HUES48 (cell line): ENCODE measurements around the gene PRKCE.

ENCODE experiments used
- H3K27ac ChIP-seq: one replicate; pipeline ENCODE4 v1.7.0; 2013; ENCODE audit warnings: low read depth, low read length, inconsistent platforms
- H3K27me3 ChIP-seq: 2 replicates; pipeline ENCODE4 v1.6.1; 2013; ENCODE audit warnings: mild to moderate bottlenecking, low read length; ENCODE audit not compliant: control insufficient read depth, insufficient read depth
- H3K36me3 ChIP-seq: 2 replicates; pipeline ENCODE4 v1.6.1; 2013; ENCODE audit warnings: low read length; ENCODE audit not compliant: control insufficient read depth, insufficient read depth
- H3K4me1 ChIP-seq: 2 replicates; pipeline ENCODE4 v1.6.1; 2013; ENCODE audit warnings: mild to moderate bottlenecking, low read length; ENCODE audit not compliant: control insufficient read depth, insufficient read depth
- H3K4me3 ChIP-seq: 2 replicates; pipeline ENCODE4 v1.5.1; 2013; ENCODE audit warnings: mild to moderate bottlenecking, low read depth, low read length
- H3K9ac ChIP-seq: 2 replicates; pipeline ENCODE4 v1.6.1; 2013; ENCODE audit warnings: mild to moderate bottlenecking, low read depth, low read length, moderate library complexity
- H3K9me3 ChIP-seq: 2 replicates; pipeline ENCODE4 v1.6.1; 2013; ENCODE audit warnings: low read length; ENCODE audit not compliant: control insufficient read depth, insufficient read depth

PRKCE gene

GRCh38 chr2:46091004-46091403, 439.5 kb downstream of the PRKCE start:
- H3K9me3 ChIP-seq, result no peaks in the 10 kb centered on the region
- no peak overlapping the region for H3K27ac ChIP-seq

GRCh38 chr2:46091961-46092667, 440.6 kb downstream of the PRKCE start:
- no peak overlapping the region for H3K9ac ChIP-seq
- no peaks in the 10 kb centered on the region for H3K9me3 ChIP-seq
- H3K4me1 ChIP-seq, result peaks cover 6% of the 10 kb centered on the region
- H3K27ac ChIP-seq, result no peak overlapping the region
- H3K27me3 ChIP-seq, result no peaks in the 10 kb centered on the region
- no peaks in the 10 kb centered on the region for H3K36me3 ChIP-seq
- no peak overlapping the region for H3K4me3 ChIP-seq

More at GRCh38 chr2:46091004-46091403, 439.5 kb downstream of the PRKCE start:
- no peaks in the 10 kb centered on the region for H3K36me3 ChIP-seq
- no peak overlapping the region for H3K9ac ChIP-seq
- H3K4me1 ChIP-seq, result peaks cover 6% of the 10 kb centered on the region
- H3K4me3 ChIP-seq, result no peak overlapping the region
- no peaks in the 10 kb centered on the region for H3K27me3 ChIP-seq

- no peak overlapping the region for H3K27ac ChIP-seq
- no peaks in the 10 kb centered on the region for H3K36me3 ChIP-seq
- no peak overlapping the region for H3K9ac ChIP-seq
- no peaks in the 10 kb centered on the region for H3K27me3 ChIP-seq
- H3K9me3 ChIP-seq, result no peaks in the 10 kb centered on the region
- peaks cover 6% of the 10 kb centered on the region for H3K4me1 ChIP-seq
- H3K4me3 ChIP-seq, result no peak overlapping the region
Measured at GRCh38 chr2:46094689-46095088, 443.2 kb downstream of the PRKCE start.

- H3K9ac ChIP-seq, result no peak overlapping the region
- H3K27ac ChIP-seq, result no peak overlapping the region
- H3K4me3 ChIP-seq, result no peak overlapping the region
- no peaks in the 10 kb centered on the region for H3K9me3 ChIP-seq
- no peaks in the 10 kb centered on the region for H3K36me3 ChIP-seq
- H3K4me1 ChIP-seq, result peaks cover 6% of the 10 kb centered on the region
- H3K27me3 ChIP-seq, result no peaks in the 10 kb centered on the region
Measured at GRCh38 chr2:46095830-46096229, 444.4 kb downstream of the PRKCE start.

- H3K27me3 ChIP-seq, result no peaks in the 10 kb centered on the region
- H3K9ac ChIP-seq, result no peak overlapping the region
- H3K4me3 ChIP-seq, result no peak overlapping the region
- no peak overlapping the region for H3K27ac ChIP-seq
- H3K9me3 ChIP-seq, result no peaks in the 10 kb centered on the region
- H3K36me3 ChIP-seq, result no peaks in the 10 kb centered on the region
- peaks cover 3% of the 10 kb centered on the region for H3K4me1 ChIP-seq
Measured at GRCh38 chr2:46096260-46096659, 444.8 kb downstream of the PRKCE start.

- H3K9ac ChIP-seq, result no peak overlapping the region
- H3K4me3 ChIP-seq, result no peak overlapping the region
Measured at GRCh38 chr2:46097714-46098480, 446.4 kb downstream of the PRKCE start.

GRCh38 chr2:46098621-46099062, 447.2 kb downstream of the PRKCE start:
- no peak overlapping the region for H3K9ac ChIP-seq
- no peak overlapping the region for H3K27ac ChIP-seq

More at GRCh38 chr2:46097714-46098480, 446.4 kb downstream of the PRKCE start:
- Histone ChIP-seq H3K27me3 (no peaks in the 10 kb centered on the region), H3K9me3 (no peaks in the 10 kb centered on the region), H3K36me3 (no peaks in the 10 kb centered on the region), H3K4me1 (no peaks in the 10 kb centered on the region), H3K27ac (no peak overlapping the region)

GRCh38 chr2:46101557-46102220, 450.2 kb downstream of the PRKCE start:
- Histone ChIP-seq H3K4me1 (no peaks in the 10 kb centered on the region), H3K4me3 (no peak overlapping the region), H3K9ac (no peak overlapping the region), H3K27ac (no peak overlapping the region), H3K36me3 (no peaks in the 10 kb centered on the region), H3K9me3 (peaks cover 5% of the 10 kb centered on the region; the same call in 1 of the 2 replicates), H3K27me3 (no peaks in the 10 kb centered on the region)

More at GRCh38 chr2:46098621-46099062, 447.2 kb downstream of the PRKCE start:
- no peaks in the 10 kb centered on the region for H3K4me1 ChIP-seq
- no peak overlapping the region for H3K4me3 ChIP-seq
- no peaks in the 10 kb centered on the region for H3K36me3 ChIP-seq
- H3K27me3 ChIP-seq, result no peaks in the 10 kb centered on the region
- 0 out of 2 replicates have a peak, but pooled peaks cover 5% of the 10 kb centered on the region for H3K9me3 ChIP-seq

- Histone ChIP-seq H3K27me3 (no peaks in the 10 kb centered on the region), H3K4me3 (no peak overlapping the region), H3K9me3 (peaks cover 5% of the 10 kb centered on the region; the same call in 1 of the 2 replicates), H3K27ac (no peak overlapping the region), H3K36me3 (no peaks in the 10 kb centered on the region), H3K4me1 (no peaks in the 10 kb centered on the region), H3K9ac (no peak overlapping the region)
Measured at GRCh38 chr2:46106690-46107089, 455.2 kb downstream of the PRKCE start.

GRCh38 chr2:46114996-46115395, 463.5 kb downstream of the PRKCE start:
- no peak overlapping the region for H3K4me3 ChIP-seq
- H3K27ac ChIP-seq, result no peak overlapping the region
- H3K27me3 ChIP-seq, result no peaks in the 10 kb centered on the region
- no peaks in the 10 kb centered on the region for H3K9me3 ChIP-seq
- H3K36me3 ChIP-seq, result no peaks in the 10 kb centered on the region
- H3K4me1 ChIP-seq, result no peaks in the 10 kb centered on the region
- no peak overlapping the region for H3K9ac ChIP-seq

GRCh38 chr2:46116150-46116549, 464.7 kb downstream of the PRKCE start:
- Histone ChIP-seq H3K4me3 (no peak overlapping the region), H3K4me1 (no peaks in the 10 kb centered on the region), H3K9ac (no peak overlapping the region), H3K36me3 (no peaks in the 10 kb centered on the region), H3K9me3 (no peaks in the 10 kb centered on the region), H3K27me3 (no peaks in the 10 kb centered on the region), H3K27ac (no peak overlapping the region)
